ENCODE data around the gene SCYGR8.

SCYGR8 gene

GRCh38 chr2:227788561-227789018 is 42.9 kb downstream of the SCYGR8 start:
- TF ChIP-seq CTCF (IDR thresholded peaks at IDR 0.05; ENCODE audit: low read depth, low read length), result no peak
- no peak for DNase-seq (ENCODE audit: extremely low read depth, low read depth)

- no peak for DNase-seq (ENCODE audit: extremely low read depth, low read depth)
- no peak for TF ChIP-seq CTCF (IDR thresholded peaks at IDR 0.05; ENCODE audit: low read depth, low read length)
These were observed 44.1 kb downstream of the SCYGR8 start for GRCh38 chr2:227789803-227790202.

GRCh38 chr2:227793148-227793712 is 47.5 kb downstream of the SCYGR8 start:
- no peak for DNase-seq (ENCODE audit: extremely low read depth, low read depth)
- no peak for TF ChIP-seq CTCF (IDR thresholded peaks at IDR 0.05; ENCODE audit: low read depth, low read length)
